Measurements from ENCODE around the gene PDGFRB. TPM values are rescaled to one million over a fixed set of nuclear protein-coding genes. Genes with fewer than 3 reads are reported as not detected.

PDGFRB gene
- total RNA-seq, 1 experiment from 2014 or later, result 1.1 TPM

- no peak for DNase-seq (ENCODE audit: low spot score)
These were observed 86.5 kb downstream of the PDGFRB start for GRCh38 chr5:150068961-150069645.

- DNase-seq (ENCODE audit: low spot score), result peak; percentile 16
These were observed 87.2 kb downstream of the PDGFRB start for GRCh38 chr5:150068472-150068871.

GRCh38 chr5:150068071-150068470, 87.6 kb downstream of the PDGFRB start:
- DNase-seq (ENCODE audit: low spot score), result no peak

GRCh38 chr5:150067405-150067960, 88.2 kb downstream of the PDGFRB start:
- DNase-seq (ENCODE audit: low spot score), result no peak

GRCh38 chr5:150066901-150067396, 88.7 kb downstream of the PDGFRB start:
- DNase-seq (ENCODE audit: low spot score), result no peak

GRCh38 chr5:150066436-150066835, 89.2 kb downstream of the PDGFRB start:
- DNase-seq (ENCODE audit: low spot score), result no peak

- DNase-seq (ENCODE audit: low spot score), result no peak
These were observed 89.8 kb downstream of the PDGFRB start for GRCh38 chr5:150065886-150066285.

- no peak for DNase-seq (ENCODE audit: low spot score)
These were observed 90.3 kb downstream of the PDGFRB start for GRCh38 chr5:150065346-150065745.

- DNase-seq (ENCODE audit: low spot score), result no peak
These were observed 90.9 kb downstream of the PDGFRB start for GRCh38 chr5:150064681-150065220.

Small RNA genes lying within 50 kb of the gene (small RNA-seq; reads per million reads assigned to genes)
- not detected for gene RF00019

Other genes with a start within 250 kb of the PDGFRB start
- not detected in 2 replicates for gene PDE6A, start 211.1 kb downstream of the PDGFRB start, total RNA-seq (2014; rRNA removed; shearing (Covaris generic))
- 0.91 and 0.94 TPM in 2 replicates for gene SLC26A2, start 195.1 kb downstream of the PDGFRB start, total RNA-seq (2014; rRNA removed; shearing (Covaris generic))
- 2.8 and 3.1 TPM in 2 replicates for gene TIGD6, start 155.2 kb downstream of the PDGFRB start, total RNA-seq (2014; rRNA removed; shearing (Covaris generic))
- gene HMGXB3, start 155.1 kb downstream of the PDGFRB start, total RNA-seq (2014; rRNA removed; shearing (Covaris generic)), result 49.0 and 53.6 TPM in 2 replicates
- not detected in 2 replicates for gene CSF1R, start 69.3 kb downstream of the PDGFRB start, total RNA-seq (2014; rRNA removed; shearing (Covaris generic))
- 3.9 and 6.6 TPM in 2 replicates for gene CDX1, start 10.9 kb upstream of the PDGFRB start, total RNA-seq (2014; rRNA removed; shearing (Covaris generic))
- gene SLC6A7, start 34.2 kb upstream of the PDGFRB start, total RNA-seq (2014; rRNA removed; shearing (Covaris generic)), result 0.66 and 0.76 TPM in 2 replicates
- gene CAMK2A, start 133.9 kb upstream of the PDGFRB start, total RNA-seq (2014; rRNA removed; shearing (Covaris generic)), result not detected in 2 replicates
- gene ARSI, start 147.1 kb upstream of the PDGFRB start, total RNA-seq (2014; rRNA removed; shearing (Covaris generic)), result not detected in 2 replicates
- gene TCOF1, start 201.9 kb upstream of the PDGFRB start, total RNA-seq (2014; rRNA removed; shearing (Covaris generic)), result 83.9 and 85.7 TPM in 2 replicates